OCI-LY7 (cell line): Measurements from ENCODE around the gene ZNF821. TPM values are rescaled to one million over a fixed set of nuclear protein-coding genes. Genes with fewer than 3 reads are reported as not detected.

Experiments
- BruUV-seq: library from RNA; stranded (reverse); fragments of 400-500 nt; replicated peaks from 2 replicates; lab custom pipeline; 2021; lab: Mats Ljungman, UMichigan
- CTCF ChIA-PET: fragments of 300-600 bp; sonication (Branson Sonifier 250); formaldehyde crosslinking; loops from one replicate; lab custom pipeline; 2022; ENCODE audit warnings: antibody characterized with exemption; ENCODE audit not compliant: unreplicated experiment; lab: Charles Lee
- POLR2A ChIA-PET: fragments of 300-600 bp; sonication (Branson Sonifier 250); formaldehyde crosslinking; loops from one replicate; lab custom pipeline; 2022; ENCODE audit warnings: antibody characterized with exemption; lab: Charles Lee
- DNase-seq: peaks from one replicate; pipeline ENCODE4 v3.0.0-alpha.2; 2015; ENCODE audit warnings: low spot score
- H2AFZ ChIP-seq: fragments of 200-600 bp; sonication (generic), shearing (Covaris generic); 2 replicates; pipeline ENCODE4 v1.6.1; 2014; ENCODE audit warnings: mild to moderate bottlenecking, antibody characterized with exemption, low read length, moderate library complexity
- H3K27ac ChIP-seq: fragments of 200-600 bp; sonication (generic); 2 replicates; pipeline ENCODE4 v1.5.1; 2014; ENCODE audit warnings: mixed run types, low read depth, mild to moderate bottlenecking, moderate library complexity, low read length, inconsistent platforms; ENCODE audit not compliant: poor library complexity, severe bottlenecking
- H3K36me3 ChIP-seq: fragments of 200-600 bp; sonication (generic); 2 replicates; pipeline ENCODE4 v1.6.1; 2014; ENCODE audit warnings: mild to moderate bottlenecking, antibody characterized with exemption, low read length, moderate library complexity, mixed read lengths; ENCODE audit not compliant: insufficient read depth
- H3K4me1 ChIP-seq: fragments of 200-600 bp; sonication (generic); 2 replicates; pipeline ENCODE4 v1.5.1; 2014; ENCODE audit warnings: mild to moderate bottlenecking, low read length; ENCODE audit not compliant: insufficient read depth, poor library complexity, severe bottlenecking
- H3K4me2 ChIP-seq: fragments of 200-600 bp; sonication (generic); 2 replicates; pipeline ENCODE4 v1.6.1; 2014; ENCODE audit warnings: mild to moderate bottlenecking, low read length
- H3K4me3 ChIP-seq: fragments of 200-600 bp; sonication (generic); 2 replicates; pipeline ENCODE4 v1.5.1; 2014; ENCODE audit warnings: mild to moderate bottlenecking, low read depth, low read length; ENCODE audit not compliant: poor library complexity, severe bottlenecking
- H3K79me2 ChIP-seq: fragments of 200-600 bp; sonication (generic); 2 replicates; pipeline ENCODE4 v1.6.1; 2016; ENCODE audit warnings: low read depth, mild to moderate bottlenecking, low read length, moderate library complexity, mixed read lengths; ENCODE audit not compliant: insufficient read depth
- H3K9me2 ChIP-seq: fragments of 200-600 bp; sonication (generic); 2 replicates; pipeline ENCODE4 v1.6.1; 2016; ENCODE audit warnings: mild to moderate bottlenecking, low read length, mixed read lengths; ENCODE audit not compliant: insufficient read depth
- H3K9me3 ChIP-seq: fragments of 200-600 bp; sonication (generic); 2 replicates; pipeline ENCODE4 v1.6.1; 2014; ENCODE audit warnings: mild to moderate bottlenecking, mixed run types, low read length, mixed read lengths
- H4K20me1 ChIP-seq: fragments of 200-600 bp; sonication (generic); 2 replicates; pipeline ENCODE4 v1.6.1; 2014; ENCODE audit warnings: mild to moderate bottlenecking, antibody characterized with exemption, low read length, moderate library complexity, mixed read lengths; ENCODE audit not compliant: insufficient read depth
- EZH2phosphoT487 ChIP-seq: fragments of 200-600 bp; sonication (generic); IDR thresholded peaks from 2 replicates; pipeline ENCODE4 v1.6.1; 2018; ENCODE audit warnings: low read depth, borderline replicate concordance, mild to moderate bottlenecking, mixed run types, antibody characterized with exemption, low read length, moderate library complexity, mixed read lengths
- intact Hi-C: fragments of 100-400 bp; cut with micrococcal nuclease; formaldehyde crosslinking; loops from one replicate; pipeline ENCODE4 v1.10.0; 2022; ENCODE audit not compliant: unreplicated experiment
- total RNA-seq, 2 experiments: library from RNA; depleted of rRNA in 1 of 2; stranded (reverse); fragments of >200 nt in 1 of 2; shearing (Covaris generic) in 1 of 2; gene quantifications; 2 replicates each; pipeline ENCODE4 v1.2.3, GENCODE V29; 2014 to 2022
- TF ChIP-seq, protein P1 (sequence below): fragments of 200-600 bp; sonication (generic); conservative IDR thresholded peaks from 2 replicates; pipeline ENCODE4 v1.5.1; 2014; ENCODE audit warnings: mild to moderate bottlenecking, antibody characterized with exemption, low read length, moderate library complexity, mixed read lengths

Gene ZNF821
- total RNA-seq, 2 experiments from 2014 or later, result 14.6 to 17.8 TPM

DNA sequence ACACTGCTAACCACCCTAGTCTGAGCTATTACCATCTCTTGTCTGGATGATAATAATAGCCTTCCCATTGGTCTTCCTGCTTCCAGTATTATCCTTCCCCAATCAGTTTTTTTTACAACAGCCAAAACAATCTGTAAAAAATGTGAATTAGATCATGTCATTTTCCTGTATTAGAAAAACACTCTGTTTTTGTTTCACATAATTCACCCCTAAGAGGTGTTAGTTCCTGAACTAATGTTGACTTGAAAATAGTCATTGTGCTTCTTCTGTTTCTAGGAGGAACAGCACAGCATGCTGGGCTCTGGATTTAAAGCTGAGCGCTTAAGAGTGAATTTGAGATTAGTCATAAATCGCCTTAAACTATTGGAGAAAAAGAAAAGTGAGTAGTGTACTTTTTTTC lies 31.4 kb upstream of the ZNF821 start:
- Histone ChIP-seq H3K27ac (no peak overlapping the region), H3K79me2 (peaks cover 87% of the 10 kb centered on the region), H3K4me1 (no peaks in the 10 kb centered on the region), H4K20me1 (no peaks in the 10 kb centered on the region), H3K4me3 (no peak overlapping the region), H3K9me2 (no peaks in the 10 kb centered on the region), H2AFZ (no peak overlapping the region), H3K36me3 (peaks cover 99% of the 10 kb centered on the region), H3K9me3 (peaks cover 23% of the 10 kb centered on the region; the same call in 1 of the 2 replicates), H3K4me2 (no peak overlapping the region)
- no peak for DNase-seq
- ChIA-PET POLR2A (interaction anchor here (0.6 to 1.8 kb wide), 3 partner anchors 10 to 15 kb away, joined by 3 to 4 read pairs (median 4); no protein-coding TSS in a partner anchor), CTCF (no interaction called here)
- intact Hi-C loops, result no loop called here
- no TSS peak for BruUV-seq
- TF ChIP-seq, protein P1, sequence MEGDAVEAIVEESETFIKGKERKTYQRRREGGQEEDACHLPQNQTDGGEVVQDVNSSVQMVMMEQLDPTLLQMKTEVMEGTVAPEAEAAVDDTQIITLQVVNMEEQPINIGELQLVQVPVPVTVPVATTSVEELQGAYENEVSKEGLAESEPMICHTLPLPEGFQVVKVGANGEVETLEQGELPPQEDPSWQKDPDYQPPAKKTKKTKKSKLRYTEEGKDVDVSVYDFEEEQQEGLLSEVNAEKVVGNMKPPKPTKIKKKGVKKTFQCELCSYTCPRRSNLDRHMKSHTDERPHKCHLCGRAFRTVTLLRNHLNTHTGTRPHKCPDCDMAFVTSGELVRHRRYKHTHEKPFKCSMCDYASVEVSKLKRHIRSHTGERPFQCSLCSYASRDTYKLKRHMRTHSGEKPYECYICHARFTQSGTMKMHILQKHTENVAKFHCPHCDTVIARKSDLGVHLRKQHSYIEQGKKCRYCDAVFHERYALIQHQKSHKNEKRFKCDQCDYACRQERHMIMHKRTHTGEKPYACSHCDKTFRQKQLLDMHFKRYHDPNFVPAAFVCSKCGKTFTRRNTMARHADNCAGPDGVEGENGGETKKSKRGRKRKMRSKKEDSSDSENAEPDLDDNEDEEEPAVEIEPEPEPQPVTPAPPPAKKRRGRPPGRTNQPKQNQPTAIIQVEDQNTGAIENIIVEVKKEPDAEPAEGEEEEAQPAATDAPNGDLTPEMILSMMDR, result no peak
- TF ChIP-seq EZH2phosphoT487, result no peak

DNA sequence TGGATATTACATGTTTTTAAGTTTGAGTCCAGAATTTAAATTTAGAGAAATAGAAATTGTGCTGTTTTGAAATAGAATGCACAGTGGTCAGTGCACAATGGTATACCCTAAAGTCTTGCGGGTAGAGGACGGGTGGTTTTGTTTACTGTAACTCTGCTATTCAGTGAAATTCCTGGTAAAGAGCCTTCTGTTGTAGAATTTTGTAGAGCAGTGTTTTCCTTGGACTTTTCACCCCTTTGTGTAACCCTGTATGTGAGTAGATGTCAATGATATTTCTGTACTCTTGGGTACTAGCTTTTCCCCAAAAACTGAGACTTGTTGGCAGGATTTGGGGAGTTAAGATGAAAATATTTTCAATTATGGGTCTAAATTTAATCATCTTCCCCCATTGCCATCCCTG lies 30.8 kb upstream of the ZNF821 start:
- intact Hi-C loops, result no loop called here
- ChIA-PET POLR2A (interaction anchor here (0.6 to 1.8 kb wide), 3 partner anchors 10 to 14 kb away, joined by 3 to 4 read pairs (median 4); no protein-coding TSS in a partner anchor), CTCF (no interaction called here)
- Histone ChIP-seq H3K4me3 (no peak overlapping the region), H3K9me2 (no peaks in the 10 kb centered on the region), H3K4me1 (no peaks in the 10 kb centered on the region), H3K27ac (no peak overlapping the region), H3K36me3 (peaks cover 99% of the 10 kb centered on the region), H4K20me1 (peaks cover 3% of the 10 kb centered on the region; the same call in 1 of the 2 replicates), H3K79me2 (peaks cover 92% of the 10 kb centered on the region), H2AFZ (no peak overlapping the region), H3K4me2 (no peak overlapping the region), H3K9me3 (peaks cover 21% of the 10 kb centered on the region; the same call in 1 of the 2 replicates)
- no peak for DNase-seq
- BruUV-seq, result no TSS peak
- no peak for TF ChIP-seq EZH2phosphoT487
- TF ChIP-seq, protein P1, result no peak

DNA sequence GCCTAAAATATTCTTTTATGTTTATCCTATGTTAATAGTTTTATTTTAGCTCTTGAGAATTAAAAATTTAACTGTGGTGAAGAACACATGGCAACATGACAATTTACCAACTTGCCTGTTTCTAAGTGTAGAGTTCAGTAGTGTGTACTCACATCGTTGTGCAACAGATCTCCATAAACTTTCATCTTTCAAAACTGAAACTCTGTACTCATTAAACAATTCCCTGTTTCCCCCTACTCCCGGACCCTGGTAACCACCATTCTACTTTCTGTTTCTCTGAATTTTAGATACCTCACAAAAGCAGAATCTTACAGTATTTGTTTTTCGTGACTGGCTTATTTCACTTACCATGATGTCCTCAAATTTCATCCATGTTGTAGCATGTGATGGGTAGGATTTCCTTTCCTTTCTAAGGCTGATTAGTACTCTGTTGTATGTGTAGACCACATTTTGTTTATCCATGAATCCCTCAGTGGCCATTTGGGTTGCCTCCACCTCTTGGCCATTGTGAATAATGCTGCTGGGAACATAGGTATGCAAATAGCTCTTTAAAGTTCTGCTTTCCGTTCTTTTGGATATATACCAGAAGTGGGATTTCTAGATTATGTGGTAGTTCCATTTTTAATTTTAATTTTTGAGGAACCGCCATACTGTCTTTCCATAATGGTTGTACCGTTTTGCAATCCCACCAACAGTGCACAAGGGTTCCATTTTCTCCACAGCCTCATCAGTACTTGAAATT lies 28.7 kb upstream of the ZNF821 start:
- no peak overlapping the region for H3K27ac ChIP-seq
- peaks cover 14% of the 10 kb centered on the region for H4K20me1 ChIP-seq
- H2AFZ ChIP-seq, result no peak overlapping the region
- no peak overlapping the region for H3K4me3 ChIP-seq
- DNase-seq, result no peak
- H3K4me1 ChIP-seq, result no peaks in the 10 kb centered on the region
- peaks cover 94% of the 10 kb centered on the region for H3K36me3 ChIP-seq
- BruUV-seq, result no TSS peak
- ChIA-PET POLR2A (interaction anchor here (0.7 to 1.6 kb wide), 2 partner anchors 17 to 19 kb away, joined by 3 read pairs; no protein-coding TSS in a partner anchor), CTCF (no interaction called here)
- no peaks in the 10 kb centered on the region for H3K9me2 ChIP-seq
- no peak overlapping the region for H3K4me2 ChIP-seq
- intact Hi-C loops, result no loop called here
- peaks cover 3% of the 10 kb centered on the region; the same call in 1 of the 2 replicates for H3K9me3 ChIP-seq
- H3K79me2 ChIP-seq, result peaks cover 100% of the 10 kb centered on the region
- TF ChIP-seq, protein P1, result no peak
- no peak for TF ChIP-seq EZH2phosphoT487
